SK-N-SH (cell line): ENCODE measurements around the gene RFPL1.
"Not testable (repeated sequence)": the region's sequence is repeated elsewhere in the genome, so short reads cannot be mapped to it uniquely, and the experiment has no call there.

ENCODE experiments used
- CTCF ChIP-seq: fragments of 200-600 bp; sonication (generic); IDR thresholded peaks from 2 replicates; pipeline ENCODE4 v1.6.1; 2017; ENCODE audit warnings: antibody characterized with exemption, mild to moderate bottlenecking, moderate library complexity
- IRF3 ChIP-seq: fragments of 150-350 bp; IDR thresholded peaks from 2 replicates; pipeline ENCODE4 v1.6.1; 2016; ENCODE audit warnings: mild to moderate bottlenecking, low read depth, low read length
- RAD21 ChIP-seq: IDR thresholded peaks from 2 replicates; pipeline ENCODE4 v1.6.1; 2012; ENCODE audit warnings: mild to moderate bottlenecking, low read length

- not testable (repeated sequence) for TF ChIP-seq IRF3, CTCF, RAD21
Measured at GRCh38 chr22:29418704-29419103, 19.7 kb upstream of the RFPL1 start.
